NCI-H69 (cell line): ENCODE results near the gene CPNE7.

Source experiments
- DNase-seq: peaks from one replicate; lab custom pipeline; 2025; lab: John Stamatoyannopoulos, UW

The CPNE7 gene

GRCh38 chr16:89575247-89576152 is at the start of gene CPNE7:
CPNE7 (plus strand) TSS chr16:89575758; CDS start chr16:89575898, 140 bp downstream.
- peak; percentile 62 for DNase-seq

- DNase-seq, result no peak
These were observed 46.5 kb upstream of the CPNE7 start for GRCh38 chr16:89529097-89529496.

GRCh38 chr16:89530401-89531381 is 44.9 kb upstream of the CPNE7 start:
- DNase-seq, result no peak

GRCh38 chr16:89531821-89532526 is 43.6 kb upstream of the CPNE7 start:
- no peak for DNase-seq

GRCh38 chr16:89534252-89534756 is 41.3 kb upstream of the CPNE7 start:
- no peak for DNase-seq

GRCh38 chr16:89536371-89536770 is 39.2 kb upstream of the CPNE7 start:
- DNase-seq, result no peak

- DNase-seq, result no peak
These were observed 38.5 kb upstream of the CPNE7 start for GRCh38 chr16:89536886-89537548.

GRCh38 chr16:89537549-89537925 is 38.0 kb upstream of the CPNE7 start:
- DNase-seq, result no peak

- no peak for DNase-seq
These were observed 37.3 kb upstream of the CPNE7 start for GRCh38 chr16:89538286-89538685.

- DNase-seq, result no peak
These were observed 35.0 kb upstream of the CPNE7 start for GRCh38 chr16:89540557-89540956.

- DNase-seq, result no peak
These were observed 33.8 kb upstream of the CPNE7 start for GRCh38 chr16:89541792-89542191.

- DNase-seq, result no peak
These were observed 31.4 kb upstream of the CPNE7 start for GRCh38 chr16:89544113-89544512.

- DNase-seq, result no peak
These were observed 30.9 kb upstream of the CPNE7 start for GRCh38 chr16:89544713-89545043.

- DNase-seq, result no peak
These were observed 30.3 kb upstream of the CPNE7 start for GRCh38 chr16:89545044-89545830.

- no peak for DNase-seq
These were observed 29.6 kb upstream of the CPNE7 start for GRCh38 chr16:89545831-89546574.

GRCh38 chr16:89546781-89547180 is 28.8 kb upstream of the CPNE7 start:
- no peak for DNase-seq

- DNase-seq, result no peak
These were observed 28.3 kb upstream of the CPNE7 start for GRCh38 chr16:89547291-89547690.

GRCh38 chr16:89547860-89548259 is 27.7 kb upstream of the CPNE7 start:
- DNase-seq, result no peak

- no peak for DNase-seq
These were observed 27.1 kb upstream of the CPNE7 start for GRCh38 chr16:89548344-89549006.
